Brain microvascular endothelial cell (primary cell): ENCODE data around the gene ZNF384.

Experiments used
- DNase-seq: peaks from one replicate; pipeline ENCODE4 v3.0.0-alpha.2; 2020
- H3K27ac ChIP-seq: fragments of 250-450 bp; sonication (Bioruptor Pico); 2 replicates; pipeline ENCODE4 v1.5.1; 2020; ENCODE audit warnings: mild to moderate bottlenecking, moderate library complexity
- H3K27me3 ChIP-seq: fragments of 250-450 bp; sonication (Bioruptor Pico); replicated peaks from 2 replicates; pipeline ENCODE4 v1.5.1; 2020; ENCODE audit warnings: mild to moderate bottlenecking
- H3K36me3 ChIP-seq: fragments of 250-450 bp; sonication (Bioruptor Pico); replicated peaks from 2 replicates; pipeline ENCODE4 v1.5.1; 2020; ENCODE audit warnings: mild to moderate bottlenecking
- H3K4me3 ChIP-seq: 2 replicates; pipeline ENCODE4 v1.5.1; 2011; ENCODE audit warnings: low read depth, mild to moderate bottlenecking, control low read depth, low read length, moderate library complexity
- CTCF ChIP-seq: IDR thresholded peaks from 2 replicates; pipeline ENCODE4 v1.5.1; 2011; ENCODE audit warnings: low read depth, mild to moderate bottlenecking, moderate library complexity, low read length, control low read depth, inconsistent platforms; ENCODE audit errors: missing control alignments
- in situ Hi-C: cut with HindIII; loops from 2 replicates; pipeline ENCODE4 v1.10.0; 2017; ENCODE audit warnings: low sequenced_read_pairs, low pct_ligation_motif_present

ZNF384 gene

GRCh38 chr12:6632026-6632983, 56.9 kb downstream of the ZNF384 start:
- Histone ChIP-seq H3K36me3 (no peaks in the 10 kb centered on the region), H3K27ac (no peak overlapping the region), H3K27me3 (no peaks in the 10 kb centered on the region), H3K4me3 (no peak overlapping the region)
- no peak for DNase-seq
- no peak for TF ChIP-seq CTCF
- in situ Hi-C loops, result no loop called here

GRCh38 chr12:6631549-6631961, 57.6 kb downstream of the ZNF384 start:
- Histone ChIP-seq H3K36me3 (no peaks in the 10 kb centered on the region), H3K27me3 (no peaks in the 10 kb centered on the region), H3K4me3 (no peak overlapping the region), H3K27ac (no peak overlapping the region)
- in situ Hi-C loops, result no loop called here
- no peak for DNase-seq
- no peak for TF ChIP-seq CTCF

DNA sequence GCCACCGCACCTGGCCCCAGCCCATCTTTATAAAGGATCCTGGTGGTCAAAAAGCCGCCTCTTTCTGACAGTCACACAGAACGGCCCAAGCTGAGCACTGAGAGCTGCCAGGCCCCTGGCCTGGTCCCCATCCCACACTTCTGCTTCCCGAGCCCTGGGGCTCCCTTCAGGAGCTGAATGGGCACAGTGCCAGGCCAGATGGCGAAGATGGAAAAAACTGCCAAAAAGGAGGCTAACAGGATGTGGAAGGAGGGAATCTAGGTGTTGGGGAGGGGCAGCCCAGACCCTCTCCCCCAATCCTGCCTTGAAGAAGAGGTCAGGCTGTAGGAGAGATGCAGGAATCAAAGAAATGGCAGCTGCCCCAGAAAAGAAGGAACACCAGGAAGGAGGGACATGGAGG, 58.4 kb downstream of the ZNF384 start:
- in situ Hi-C loops, result no loop called here
- Histone ChIP-seq H3K4me3 (no peak overlapping the region), H3K27ac (no peak overlapping the region)

DNA sequence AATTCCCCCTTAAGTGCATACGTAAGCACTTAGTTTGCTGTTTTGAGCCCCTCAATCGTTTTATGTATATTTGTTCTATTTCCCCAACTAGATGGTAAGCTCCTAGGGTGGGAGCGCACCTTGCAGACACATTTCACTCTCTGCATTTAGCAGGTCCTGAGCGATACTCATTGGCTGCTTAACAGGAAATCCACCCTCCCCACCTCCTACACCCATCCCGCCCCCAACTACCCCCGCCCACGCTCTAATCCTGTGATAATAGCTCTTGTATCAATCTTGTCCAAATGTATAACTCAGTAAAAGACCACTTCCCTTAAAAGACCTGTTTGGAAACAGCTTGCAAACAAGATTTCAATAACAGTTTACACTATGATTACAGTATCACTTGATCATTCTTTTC, 61.6 kb downstream of the ZNF384 start:
- in situ Hi-C loops, result no loop called here
- Histone ChIP-seq H3K27me3 (no peaks in the 10 kb centered on the region), H3K36me3 (no peaks in the 10 kb centered on the region), H3K4me3 (no peak overlapping the region), H3K27ac (no peak overlapping the region)
- no peak for DNase-seq
- no peak for TF ChIP-seq CTCF

More for the DNA sequence above, 58.4 kb downstream of the ZNF384 start:
- DNase-seq, result no peak
- Histone ChIP-seq H3K36me3 (no peaks in the 10 kb centered on the region), H3K27me3 (no peaks in the 10 kb centered on the region)
- no peak for TF ChIP-seq CTCF

DNA sequence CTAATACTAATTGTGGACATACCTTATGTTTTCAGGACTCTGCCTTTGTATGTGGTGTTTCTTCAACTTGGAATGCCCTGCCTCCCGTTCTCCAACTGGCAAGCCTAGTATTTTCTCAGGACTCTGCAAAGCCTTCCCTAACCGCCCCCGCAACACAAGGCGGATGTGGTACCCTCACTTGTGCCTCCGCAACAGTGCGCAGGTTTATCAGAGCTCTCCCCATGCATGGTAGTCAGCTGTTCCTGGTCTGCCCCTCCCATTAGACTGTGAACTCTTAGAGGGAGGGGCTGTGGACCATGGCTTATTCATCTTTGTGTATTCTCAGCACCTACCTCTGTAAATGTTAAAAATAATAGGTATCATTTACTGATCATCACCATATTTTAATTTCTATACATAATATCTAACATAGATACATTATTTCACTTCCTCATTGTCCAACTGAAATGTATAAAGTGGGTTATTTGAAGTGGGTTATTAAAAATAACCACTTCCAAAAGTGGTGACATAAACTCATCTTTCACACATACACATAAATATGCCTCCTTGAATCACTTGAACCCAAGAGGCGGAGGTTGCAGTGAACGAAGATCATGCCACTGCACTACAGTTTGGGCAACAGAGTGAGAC, 62.4 kb downstream of the ZNF384 start:
- in situ Hi-C loops, result no loop called here
- no peaks in the 10 kb centered on the region for H3K27me3 ChIP-seq
- DNase-seq, result no peak
- H3K4me3 ChIP-seq, result no peak overlapping the region
- H3K27ac ChIP-seq, result no peak overlapping the region
- TF ChIP-seq CTCF, result no peak
- H3K36me3 ChIP-seq, result no peaks in the 10 kb centered on the region
